Measurements from ENCODE around the gene TSPAN11.

The TSPAN11 gene

GRCh38 chr12:31033146-31033545 is 106.6 kb downstream of the TSPAN11 start:
- DNase-seq (ENCODE audit: low read depth in 2 of 2), result no peak
- no peak overlapping the region for H3K4me3 ChIP-seq (replicated peaks in 1 of 2; ENCODE audit: low read depth in 2 of 2, low read length in 2 of 2)
- TF ChIP-seq CTCF (IDR thresholded peaks at IDR 0.05; ENCODE audit: low read depth, low read length), result no peak

- no peak for TF ChIP-seq CTCF (IDR thresholded peaks at IDR 0.05; ENCODE audit: low read depth, low read length)
- H3K4me3 ChIP-seq (replicated peaks in 1 of 2; ENCODE audit: low read depth in 2 of 2, low read length in 2 of 2), result no peak overlapping the region
- no peak for DNase-seq (ENCODE audit: low read depth in 2 of 2)
Observed at GRCh38 chr12:31033681-31034080, 107.1 kb downstream of the TSPAN11 start.

GRCh38 chr12:31034372-31034771 is 107.8 kb downstream of the TSPAN11 start:
- TF ChIP-seq CTCF (IDR thresholded peaks at IDR 0.05; ENCODE audit: low read depth, low read length), result no peak
- H3K4me3 ChIP-seq (replicated peaks in 1 of 2; ENCODE audit: low read depth in 2 of 2, low read length in 2 of 2), result no peak overlapping the region
- no peak for DNase-seq (ENCODE audit: low read depth in 2 of 2)

GRCh38 chr12:31035226-31035625 is 108.7 kb downstream of the TSPAN11 start:
- H3K4me3 ChIP-seq (replicated peaks in 1 of 2; ENCODE audit: low read depth in 2 of 2, low read length in 2 of 2), result no peak overlapping the region
- TF ChIP-seq CTCF (IDR thresholded peaks at IDR 0.05; ENCODE audit: low read depth, low read length), result no peak
- DNase-seq (ENCODE audit: low read depth in 2 of 2), result no peak

- TF ChIP-seq CTCF (IDR thresholded peaks at IDR 0.05; ENCODE audit: low read depth, low read length), result no peak
- no peak for DNase-seq (ENCODE audit: low read depth in 2 of 2)
- H3K4me3 ChIP-seq (replicated peaks in 1 of 2; ENCODE audit: low read depth in 2 of 2, low read length in 2 of 2), result no peak overlapping the region
Observed at GRCh38 chr12:31035967-31036665, 109.6 kb downstream of the TSPAN11 start.

- no peak for TF ChIP-seq CTCF (IDR thresholded peaks at IDR 0.05; ENCODE audit: low read depth, low read length)
- no peak for DNase-seq (ENCODE audit: low read depth in 2 of 2)
- no peak overlapping the region for H3K4me3 ChIP-seq (replicated peaks in 1 of 2; ENCODE audit: low read depth in 2 of 2, low read length in 2 of 2)
Observed at GRCh38 chr12:31037028-31037427, 110.5 kb downstream of the TSPAN11 start.

- DNase-seq (ENCODE audit: low read depth in 2 of 2), result no peak
- H3K4me3 ChIP-seq (replicated peaks in 1 of 2; ENCODE audit: low read depth in 2 of 2, low read length in 2 of 2), result no peak overlapping the region
- TF ChIP-seq CTCF (IDR thresholded peaks at IDR 0.05; ENCODE audit: low read depth, low read length), result no peak
Observed at GRCh38 chr12:31037931-31038330, 111.4 kb downstream of the TSPAN11 start.

Measured in cardiac fibroblast (primary cell).